Body of pancreas (tissue), 4 donors: ENCODE results near the gene TJAP1.

Source experiments
- CTCF ChIP-seq, 7 experiments: fragments of 450-650 bp in 4 of 7; fragments of 200-600 bp in 3 of 7; sonication (generic) in 3 of 7; IDR thresholded peaks; one replicate each; pipeline ENCODE4 v1.5.1; 2016 to 2019; ENCODE audit warnings: antibody characterized with exemption in 7 of 7
- POLR2A ChIP-seq, 3 donors: fragments of 450-650 bp; IDR thresholded peaks; one replicate each; pipeline ENCODE4 v1.6.1; 2016; ENCODE audit warnings: antibody characterized with exemption in 3 of 3, mild to moderate bottlenecking in 2 of 3

DNA sequence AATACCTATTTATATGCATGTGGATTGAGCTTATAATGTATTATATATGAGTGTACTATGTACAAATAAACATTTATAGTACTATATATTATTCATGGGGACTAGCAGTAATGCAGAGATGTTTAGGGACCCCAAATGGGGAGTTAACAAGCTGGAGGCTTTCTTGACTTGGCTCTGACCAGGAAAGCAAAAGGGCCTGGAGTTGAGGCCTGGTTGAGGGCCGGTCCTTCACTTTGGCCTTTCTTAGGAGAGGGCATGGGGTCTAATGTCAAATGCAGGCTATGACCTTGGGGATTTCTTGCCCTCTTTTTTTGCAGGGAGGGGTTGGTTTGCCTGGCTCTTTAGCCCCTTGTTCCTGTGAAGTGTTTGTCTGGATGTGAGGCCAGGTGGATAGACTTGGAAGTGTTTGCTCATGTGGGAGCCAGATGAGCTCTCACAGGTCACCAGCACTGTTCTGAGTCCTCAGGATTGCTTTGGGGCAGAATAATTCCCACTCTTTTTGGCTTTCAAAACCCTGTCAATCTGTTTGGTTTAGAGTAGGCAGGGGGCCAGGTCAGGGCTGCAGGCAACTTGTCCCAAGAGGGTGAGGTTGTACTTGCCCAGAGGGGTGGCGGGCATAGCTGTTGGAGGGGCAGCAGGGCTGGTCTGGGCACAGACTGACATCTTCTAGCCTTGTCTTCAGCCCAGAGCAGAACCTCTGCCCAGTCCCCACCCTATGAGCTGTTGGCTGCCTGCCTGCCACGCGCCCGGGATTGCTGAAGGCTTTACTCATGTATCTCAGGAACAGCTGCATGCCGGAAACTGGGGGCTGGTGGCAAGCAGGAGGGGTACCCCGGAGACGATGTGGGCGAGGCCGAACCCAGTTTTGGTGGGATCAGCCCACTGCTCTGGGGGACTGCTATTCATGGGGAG lies 14.6 kb downstream of the TJAP1 start:
- no peak for TF ChIP-seq POLR2A (IDR thresholded peaks at IDR 0.05)
- TF ChIP-seq CTCF (IDR thresholded peaks at IDR 0.05) = no peak
